Left lobe of liver (tissue), 1 donor: ENCODE results near the gene SAMD13. TPM values are rescaled to one million over a fixed set of nuclear protein-coding genes. Genes with fewer than 3 reads are reported as not detected.

ENCODE experiments used
- total RNA-seq: library from RNA; stranded (reverse); gene quantifications from one replicate; pipeline ENCODE4 v1.2.1, GENCODE V29; 2021
- donor health status: DM: no; HTN: yes; CAD: no.

SAMD13 gene
- total RNA-seq, 1 donor from 2014 or later: 0.23 TPM

Other genes with a start within 250 kb of the SAMD13 start
- 16.6 TPM for gene PRKACB, start 157.4 kb upstream of the SAMD13 start, total RNA-seq
- not detected for gene DNASE2B, start 96.8 kb downstream of the SAMD13 start, total RNA-seq
- 8.6 TPM for gene RPF1, start 177.6 kb downstream of the SAMD13 start, total RNA-seq
- 1.6 TPM for gene SPATA1, start 204.7 kb downstream of the SAMD13 start, total RNA-seq
- gene GNG5, start 204.9 kb downstream of the SAMD13 start, total RNA-seq: 45.0 TPM